Measurements from ENCODE around the gene INPP4B. TPM values are rescaled to one million over a fixed set of nuclear protein-coding genes. Genes with fewer than 3 reads are reported as not detected.
"Not testable (repeated sequence)": the region's sequence is repeated elsewhere in the genome, so short reads cannot be mapped to it uniquely, and the experiment has no call there.

Gene INPP4B
- total RNA-seq, 1 experiment from 2014 or later: 14.3 TPM

- peaks cover 8 to 12% of the 10 kb centered on the region in 2 experiments for H3K4me1 ChIP-seq (ENCODE audit: control insufficient read depth in 1 of 2, insufficient read depth in 2 of 2, low read length in 2 of 2)
- H3K4me3 ChIP-seq (replicated peaks in 1 of 2; ENCODE audit: low read depth in 1 of 2, low read length in 2 of 2): no peak overlapping the region
- H3K4me2 ChIP-seq (ENCODE audit: low read length): no peak overlapping the region
- POLR2A ChIA-PET: no interaction called here
- no peak overlapping the region for H3K9ac ChIP-seq (ENCODE audit: low read length)
- no peaks in the 10 kb centered on the region for H4K20me1 ChIP-seq (ENCODE audit: insufficient read depth)
- no peaks in the 10 kb centered on the region for H3K9me2 ChIP-seq (ENCODE audit: insufficient read depth)
- no peaks in the 10 kb centered on the region for H3K27me3 ChIP-seq (ENCODE audit: insufficient read depth, low read length)
- intact Hi-C loops (cut with micrococcal nuclease): no loop called here
- H3K79me2 ChIP-seq (ENCODE audit: insufficient read depth, low read length): no peaks in the 10 kb centered on the region
- RAD21 ChIA-PET (ENCODE audit: low non-redundant PET in 1 of 2, low total read pairs in 2 of 2, uncharacterized antibody in 2 of 2, unreplicated experiment in 2 of 2): no interaction called here
- H3K27ac ChIP-seq (ENCODE audit: low read depth, low read length): no peak overlapping the region
- TF ChIP-seq ZBTB33 (IDR thresholded peaks at IDR 0.05; ENCODE audit: extremely low read depth, insufficient replicate concordance, low read length): no peak
- TF ChIP-seq CEBPB (IDR thresholded peaks at IDR 0.05; ENCODE audit: low read depth): no peak
- no peak for TF ChIP-seq SIN3A (IDR thresholded peaks at IDR 0.05; ENCODE audit: low read depth)
- TF ChIP-seq FOSL1 (IDR thresholded peaks at IDR 0.05; ENCODE audit: low read depth): no peak
- TF ChIP-seq EGR1 (IDR thresholded peaks at IDR 0.05; ENCODE audit: low read depth): no peak
- no peaks in the 10 kb centered on the region for H3K9me3 ChIP-seq (ENCODE audit: control insufficient read depth in 1 of 2, insufficient read depth in 1 of 2, low read depth in 1 of 2, low read length in 2 of 2)
- BruUV-seq (replicated peaks): no TSS peak
- H2AFZ ChIP-seq (ENCODE audit: low read depth, low read length, poor library complexity, severe bottlenecking): no peak overlapping the region
- CTCF ChIA-PET: no interaction called here
- H3K36me3 ChIP-seq (ENCODE audit: control insufficient read depth in 1 of 2, insufficient read depth in 2 of 2, low read length in 2 of 2): no peaks in the 10 kb centered on the region
- no peak for ATAC-seq
- no peak for DNase-seq (ENCODE audit: low read depth, low spot score)
These were observed 35.1 kb downstream of the INPP4B start for GRCh38 chr4:142811034-142811433.

GRCh38 chr4:142809559-142809958 lies 36.5 kb downstream of the INPP4B start:
- Histone ChIP-seq H3K4me1 (ENCODE audit: control insufficient read depth in 1 of 2, insufficient read depth in 2 of 2, low read length in 2 of 2) (no peaks in the 10 kb centered on the region), H3K79me2 (ENCODE audit: insufficient read depth, low read length) (no peaks in the 10 kb centered on the region), H3K27me3 (ENCODE audit: insufficient read depth, low read length) (no peaks in the 10 kb centered on the region), H3K4me2 (ENCODE audit: low read length) (no peak overlapping the region), H2AFZ (ENCODE audit: low read depth, low read length, poor library complexity, severe bottlenecking) (no peak overlapping the region), H3K9me2 (ENCODE audit: insufficient read depth) (no peaks in the 10 kb centered on the region), H3K27ac (ENCODE audit: low read depth, low read length) (no peak overlapping the region), H3K9me3 (ENCODE audit: control insufficient read depth in 1 of 2, insufficient read depth in 1 of 2, low read depth in 1 of 2, low read length in 2 of 2) (no peaks in the 10 kb centered on the region), H3K36me3 (ENCODE audit: control insufficient read depth in 1 of 2, insufficient read depth in 2 of 2, low read length in 2 of 2) (no peaks in the 10 kb centered on the region), H4K20me1 (ENCODE audit: insufficient read depth) (no peaks in the 10 kb centered on the region), H3K4me3 (replicated peaks in 1 of 2; ENCODE audit: low read depth in 1 of 2, low read length in 2 of 2) (no peak overlapping the region), H3K9ac (ENCODE audit: low read length) (no peak overlapping the region)
- ChIA-PET POLR2A (no interaction called here), CTCF (no interaction called here), RAD21 (ENCODE audit: low non-redundant PET in 1 of 2, low total read pairs in 2 of 2, uncharacterized antibody in 2 of 2, unreplicated experiment in 2 of 2) (no interaction called here)
- intact Hi-C loops (cut with micrococcal nuclease): no loop called here
- ATAC-seq (no peak), DNase-seq (ENCODE audit: low read depth, low spot score) (no peak)
- no TSS peak for BruUV-seq (replicated peaks)
- TF ChIP-seq TCF7L2 (IDR thresholded peaks at IDR 0.05; ENCODE audit: borderline replicate concordance, extremely low read depth, insufficient read depth, insufficient read length): no peak
- TF ChIP-seq ZNF274 (IDR thresholded peaks at IDR 0.05; ENCODE audit: low read depth, low read length): no peak

- ATAC-seq; H3K27ac ChIP-seq (ENCODE audit: low read depth, low read length); CTCF ChIA-PET; H2AFZ ChIP-seq (ENCODE audit: low read depth, low read length, poor library complexity, severe bottlenecking); H3K9ac ChIP-seq (ENCODE audit: low read length); POLR2A ChIA-PET; H3K27me3 ChIP-seq (ENCODE audit: insufficient read depth, low read length); H3K4me1 ChIP-seq (ENCODE audit: control insufficient read depth in 1 of 2, insufficient read depth in 2 of 2, low read length in 2 of 2); H3K9me3 ChIP-seq (ENCODE audit: control insufficient read depth in 1 of 2, insufficient read depth in 1 of 2, low read depth in 1 of 2, low read length in 2 of 2); H4K20me1 ChIP-seq (ENCODE audit: insufficient read depth); H3K36me3 ChIP-seq (ENCODE audit: control insufficient read depth in 1 of 2, insufficient read depth in 2 of 2, low read length in 2 of 2); H3K4me2 ChIP-seq (ENCODE audit: low read length); H3K9me2 ChIP-seq (ENCODE audit: insufficient read depth); BruUV-seq (replicated peaks); RAD21 ChIA-PET (ENCODE audit: low non-redundant PET in 1 of 2, low total read pairs in 2 of 2, uncharacterized antibody in 2 of 2, unreplicated experiment in 2 of 2); intact Hi-C loops (cut with micrococcal nuclease); H3K79me2 ChIP-seq (ENCODE audit: insufficient read depth, low read length); H3K4me3 ChIP-seq (replicated peaks in 1 of 2; ENCODE audit: low read depth in 1 of 2, low read length in 2 of 2); DNase-seq (ENCODE audit: low read depth, low spot score): not testable (repeated sequence)
These were observed 42.2 kb downstream of the INPP4B start for GRCh38 chr4:142803879-142804278.
